HG03432 (cell line): Measurements from ENCODE around the gene MAGOH.
"Not testable (repeated sequence)": the region's sequence is repeated elsewhere in the genome, so short reads cannot be mapped to it uniquely, and the experiment has no call there.

Experiments used
- ATAC-seq: cut with Tn5 transposase; IDR thresholded peaks from one replicate; pipeline ENCODE4 v1.9.1; 2021; ENCODE audit warnings: mild to moderate bottlenecking, moderate library complexity; ENCODE audit not compliant: unreplicated experiment

The MAGOH gene

DNA sequence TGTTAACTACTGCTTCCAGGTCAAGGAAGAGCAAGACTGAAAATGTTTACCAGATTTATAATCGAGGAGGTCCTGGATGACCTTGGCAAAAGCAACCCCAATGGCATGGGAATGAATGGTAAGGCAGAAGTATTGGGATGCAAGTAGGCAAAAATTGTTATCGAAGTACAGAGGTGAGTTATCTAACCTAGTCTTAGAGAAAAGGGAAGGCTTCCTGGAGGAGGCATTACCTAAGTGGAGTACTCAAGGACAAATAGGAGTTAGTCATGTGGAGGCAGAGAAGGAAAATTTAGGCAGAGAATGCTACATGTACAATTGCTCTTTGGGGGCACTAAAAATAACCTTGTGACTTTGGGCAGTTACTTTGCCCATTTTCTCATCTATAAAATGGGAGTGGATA is 3.5 kb upstream of the MAGOH start:
- ATAC-seq: no peak

DNA sequence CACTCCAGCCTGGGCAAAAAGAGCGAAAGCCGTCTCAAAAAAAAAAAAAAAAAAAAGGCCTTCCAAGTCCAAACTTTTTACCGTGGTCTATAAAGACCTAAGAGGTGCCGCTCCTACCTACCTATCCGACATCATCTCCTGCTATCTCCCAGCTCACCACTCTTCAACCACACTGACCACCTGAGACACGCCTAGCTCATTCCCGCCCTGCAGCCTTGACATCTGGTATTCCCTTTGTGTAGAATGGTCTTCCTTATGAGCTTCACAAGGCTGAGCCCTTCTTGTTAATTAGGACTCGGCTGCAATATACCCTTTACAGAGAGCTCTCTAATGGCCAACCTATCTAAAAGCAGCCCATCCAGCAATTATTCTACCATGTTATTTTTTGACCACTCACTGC is 680 bp downstream of the MAGOH start:
- ATAC-seq: no peak

DNA sequence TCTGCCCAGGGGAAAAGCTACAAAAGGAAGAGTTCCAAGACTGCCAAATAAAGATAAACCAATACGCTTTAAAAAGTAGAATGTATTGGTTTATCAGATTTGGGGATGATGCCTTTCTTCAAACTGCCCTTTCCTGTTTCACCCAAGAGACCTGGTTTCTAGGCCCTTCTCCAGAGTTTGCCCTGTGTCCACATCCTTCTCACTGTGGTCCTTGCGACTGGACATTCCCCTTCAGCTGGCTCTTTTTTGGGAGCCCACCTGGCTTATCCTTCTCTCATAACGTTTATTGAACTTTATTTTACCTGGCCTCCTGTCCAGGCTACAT is 17.4 kb downstream of the MAGOH start:
- ATAC-seq: no peak

DNA sequence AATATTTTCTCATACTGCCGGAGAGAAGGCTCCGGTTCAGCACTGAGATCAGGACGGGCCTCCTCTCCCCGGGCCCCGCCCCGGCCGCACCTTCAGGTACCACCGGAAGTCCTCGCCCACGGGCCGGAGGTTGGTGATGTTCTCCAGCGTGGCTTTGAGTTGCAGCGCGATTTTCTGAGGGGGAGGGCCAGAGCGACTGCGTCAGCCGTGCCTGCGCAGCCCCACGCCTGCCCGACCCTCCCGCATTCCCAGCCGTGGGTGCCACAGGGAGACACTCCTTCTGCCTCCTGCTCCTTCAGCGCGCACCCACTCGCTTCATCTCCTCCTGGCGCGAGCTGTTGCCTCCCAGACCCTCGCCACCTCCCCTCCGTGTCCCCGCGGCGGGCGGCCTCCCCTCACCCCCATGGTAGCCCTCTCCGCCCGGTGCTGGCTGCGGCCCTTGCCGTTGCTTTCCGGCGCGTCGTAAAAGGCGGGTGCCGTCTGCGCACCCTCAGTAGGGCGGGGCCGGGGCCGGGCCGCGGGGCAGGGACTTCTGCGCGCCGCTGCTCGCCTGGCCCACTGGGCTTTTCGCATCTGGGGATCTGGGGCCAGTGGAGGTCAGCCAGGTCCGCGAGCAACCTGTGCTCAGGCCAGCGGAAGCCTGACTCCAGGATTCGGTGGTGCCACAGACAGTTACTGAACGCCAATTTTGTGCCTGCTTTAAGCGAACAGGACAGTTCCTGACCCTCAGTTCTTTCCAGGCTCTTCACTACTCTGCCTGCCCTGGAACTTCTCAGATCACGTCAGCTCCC is 18.0 kb downstream of the MAGOH start, which contains the start of gene CZIB:
Gene CZIB (minus strand): TSS at position 464 of the 791 bp plus-strand sequence. CDS start 59 bp downstream, at position 405.
- peak; percentile 94 for ATAC-seq

GRCh38 chr1:53219711-53220110 is 18.6 kb downstream of the MAGOH start:
- no peak for ATAC-seq

DNA sequence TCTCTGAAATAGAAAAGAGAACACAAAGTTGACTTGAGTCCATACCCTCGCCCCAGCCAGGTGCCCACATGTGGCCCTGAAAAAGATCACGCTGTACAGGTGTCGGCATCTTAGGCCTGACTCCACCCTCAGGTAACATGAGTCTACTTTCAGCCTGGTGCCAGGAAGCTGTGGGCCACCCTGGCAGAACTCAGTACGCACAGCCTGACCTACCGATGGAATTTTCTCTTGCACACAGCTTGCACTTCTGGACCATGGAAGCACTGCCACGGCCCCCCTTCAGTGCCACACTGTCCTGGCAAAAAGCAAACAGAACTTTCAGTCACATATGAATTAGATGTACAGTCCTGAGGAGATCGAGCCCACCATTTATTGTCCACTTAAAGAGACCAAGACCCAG is 20.1 kb downstream of the MAGOH start:
- no peak for ATAC-seq

DNA sequence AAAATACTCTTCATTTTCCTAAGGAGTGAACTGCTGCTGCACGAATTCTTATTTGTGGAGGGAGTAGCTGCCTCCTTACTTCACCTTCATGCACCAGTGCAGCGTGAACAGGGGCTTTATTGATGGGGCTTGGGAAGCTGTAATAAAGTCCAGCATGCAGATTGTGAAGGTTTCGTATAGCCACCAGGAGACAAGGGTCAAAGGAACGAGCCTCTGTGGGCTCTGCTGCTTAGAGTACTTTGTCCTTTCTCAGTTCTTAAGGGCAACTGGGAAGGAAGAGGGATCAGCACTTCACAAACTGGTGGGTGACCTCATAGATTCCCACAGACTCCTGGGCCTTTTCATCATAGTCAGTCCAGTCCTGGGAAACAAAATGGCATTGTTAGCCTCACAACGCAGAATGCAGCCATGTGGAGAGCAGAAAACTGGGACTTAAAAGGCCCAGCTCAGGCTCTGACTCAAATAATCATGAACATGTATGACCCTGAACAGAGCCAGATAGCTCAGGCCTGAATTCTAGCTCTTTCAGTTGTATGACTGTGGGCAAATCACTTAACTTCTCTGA is 23.9 kb downstream of the MAGOH start:
- ATAC-seq: no peak

- no peak for ATAC-seq
These were observed 27.4 kb downstream of the MAGOH start for GRCh38 chr1:53210954-53211353.

- no peak for ATAC-seq
These were observed 28.0 kb downstream of the MAGOH start for GRCh38 chr1:53210352-53210751.

DNA sequence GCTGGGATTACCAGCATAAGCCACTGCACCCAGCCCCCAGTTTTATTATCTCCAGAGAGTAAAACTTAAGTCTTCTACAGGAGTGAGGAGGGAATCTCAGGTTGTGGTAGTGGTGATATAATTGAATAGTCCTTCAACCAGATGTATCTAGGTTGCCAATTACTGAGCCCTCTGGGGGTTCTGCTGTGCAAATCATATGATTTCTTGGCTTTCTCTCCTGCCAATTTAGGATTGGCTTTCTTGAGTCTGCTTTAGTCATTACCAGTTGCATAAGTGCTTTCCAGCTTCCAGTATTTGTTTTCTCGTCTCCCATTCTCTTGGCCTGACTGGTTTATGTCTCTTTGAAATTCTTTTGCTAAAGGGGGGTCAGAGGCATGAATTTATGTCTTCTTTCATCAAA is 30.6 kb downstream of the MAGOH start:
- ATAC-seq: no peak

DNA sequence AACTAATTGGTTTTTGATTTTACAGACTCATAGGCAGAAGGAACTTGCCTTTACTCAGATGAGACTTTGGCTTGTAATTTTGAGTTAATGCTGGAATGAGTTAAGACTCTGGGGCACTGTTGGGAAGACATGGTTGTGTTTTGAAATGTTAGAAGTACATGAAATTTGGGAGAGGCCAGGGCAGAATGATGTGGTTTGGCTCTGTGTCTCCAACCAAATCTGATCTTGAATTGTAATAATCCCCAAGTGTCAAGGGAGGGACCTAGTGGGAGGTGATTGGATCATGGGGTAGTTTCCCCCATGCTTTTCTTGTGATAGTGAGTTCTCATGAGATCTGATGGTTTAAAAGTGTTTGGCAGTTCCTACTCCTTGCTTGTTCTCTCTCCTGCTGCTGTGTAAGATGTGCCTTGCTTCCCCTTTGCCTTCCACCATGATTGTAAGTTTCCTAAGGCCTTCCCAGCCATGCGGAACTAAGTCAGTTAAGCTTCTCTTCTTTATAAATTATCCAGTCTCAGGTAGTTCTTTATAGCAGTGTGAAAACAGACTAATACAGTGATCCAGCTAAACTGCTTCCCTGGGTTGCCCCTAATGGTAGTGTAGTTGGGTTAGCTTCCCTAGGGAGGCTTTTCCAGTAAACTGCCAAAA is 31.5 kb downstream of the MAGOH start:
- ATAC-seq: no peak

- not testable (repeated sequence) for ATAC-seq
These were observed 32.1 kb downstream of the MAGOH start for GRCh38 chr1:53206083-53206685.

- not testable (repeated sequence) for ATAC-seq
These were observed 32.8 kb downstream of the MAGOH start for GRCh38 chr1:53205496-53205895.

GRCh38 chr1:53203466-53203865 is 34.9 kb downstream of the MAGOH start:
- ATAC-seq: no peak

DNA sequence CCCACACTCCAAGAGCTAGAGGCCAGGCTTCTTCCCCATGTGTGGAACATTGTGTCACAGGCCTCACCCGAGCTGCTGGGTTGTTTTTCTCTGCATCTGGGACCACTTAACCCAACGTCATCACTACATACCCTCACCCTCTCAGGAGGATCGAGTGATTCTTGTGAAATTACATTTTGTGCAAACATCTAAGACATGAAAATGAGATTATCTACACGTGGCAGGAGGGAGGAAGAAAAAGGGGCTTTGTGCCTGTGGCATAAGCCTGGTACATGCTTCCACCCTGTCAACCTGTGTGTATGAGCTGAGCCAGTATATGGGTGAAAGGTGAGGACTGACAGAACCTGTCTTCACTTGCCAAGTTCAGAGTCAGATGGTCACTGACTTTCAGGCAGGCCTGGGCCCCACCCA is 40.1 kb downstream of the MAGOH start:
- no peak for ATAC-seq

- no peak for ATAC-seq
These were observed 40.8 kb downstream of the MAGOH start for GRCh38 chr1:53197291-53198200.

DNA sequence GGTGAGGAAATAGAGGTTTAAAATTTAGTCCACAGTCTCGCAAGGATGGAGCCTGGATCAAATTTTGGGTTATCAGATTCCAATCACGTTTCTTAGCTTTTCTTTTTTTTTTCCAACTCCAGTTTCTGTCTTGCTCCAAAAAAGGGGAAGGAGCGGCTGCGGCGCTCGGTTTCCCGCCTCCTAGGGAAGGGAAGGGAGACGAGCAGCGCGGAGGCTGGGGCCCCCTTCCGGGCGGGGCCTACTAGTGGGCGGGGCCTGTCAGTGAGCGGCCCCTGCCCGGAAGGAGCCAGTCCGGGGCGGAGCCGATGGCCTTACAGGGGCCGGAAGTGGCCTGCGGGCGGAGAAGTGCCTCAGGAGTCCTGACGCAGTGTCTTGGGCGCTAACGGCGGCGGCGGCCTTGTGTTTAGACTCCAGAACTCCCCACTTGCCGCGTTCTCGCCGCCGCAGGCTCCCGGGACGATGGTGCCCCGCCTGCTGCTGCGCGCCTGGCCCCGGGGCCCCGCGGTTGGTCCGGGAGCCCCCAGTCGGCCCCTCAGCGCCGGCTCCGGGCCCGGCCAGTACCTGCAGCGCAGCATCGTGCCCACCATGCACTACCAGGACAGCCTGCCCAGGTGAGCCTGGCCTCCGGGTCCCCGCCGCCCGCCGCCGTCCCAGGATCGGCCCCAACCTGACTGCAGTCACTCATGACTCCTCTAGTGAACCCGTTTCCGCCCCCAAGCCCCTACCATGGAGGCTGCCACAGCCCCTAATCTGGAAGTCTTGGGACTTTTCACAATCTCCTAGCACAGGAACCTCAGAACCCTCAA is 41.6 kb downstream of the MAGOH start, which contains the start of gene CPT2:
Gene CPT2 (plus strand): TSS at position 340 of the 806 bp plus-strand sequence. CDS start 120 bp downstream, at position 460.
- ATAC-seq: peak; percentile 99

DNA sequence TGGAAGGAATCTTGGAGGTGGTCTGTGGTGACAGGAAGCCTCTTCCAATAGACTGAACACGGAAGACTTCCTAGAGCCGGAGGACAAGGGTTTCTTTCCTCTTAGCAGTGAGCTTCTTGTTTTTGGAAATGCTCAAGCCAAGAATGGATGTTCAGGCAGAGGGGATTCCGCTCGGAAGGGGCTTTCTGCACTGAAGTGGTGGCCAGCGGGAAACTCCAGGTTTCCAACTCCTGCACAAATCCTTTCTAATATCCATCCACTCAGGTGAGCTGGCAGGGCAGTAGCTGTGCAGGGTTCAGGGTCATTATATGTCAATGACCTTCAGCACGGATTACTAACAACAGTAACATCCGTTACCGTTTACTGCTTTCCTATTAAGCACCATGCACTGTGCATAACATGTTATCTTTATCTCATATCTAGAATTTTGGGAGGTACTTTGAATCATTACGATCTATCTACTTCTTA is 42.3 kb downstream of the MAGOH start:
- peak; percentile 22 for ATAC-seq

GRCh38 chr1:53195246-53196016 is 42.9 kb downstream of the MAGOH start:
- ATAC-seq: no peak
